ENCODE results near the gene OTOS.

OTOS gene

DNA sequence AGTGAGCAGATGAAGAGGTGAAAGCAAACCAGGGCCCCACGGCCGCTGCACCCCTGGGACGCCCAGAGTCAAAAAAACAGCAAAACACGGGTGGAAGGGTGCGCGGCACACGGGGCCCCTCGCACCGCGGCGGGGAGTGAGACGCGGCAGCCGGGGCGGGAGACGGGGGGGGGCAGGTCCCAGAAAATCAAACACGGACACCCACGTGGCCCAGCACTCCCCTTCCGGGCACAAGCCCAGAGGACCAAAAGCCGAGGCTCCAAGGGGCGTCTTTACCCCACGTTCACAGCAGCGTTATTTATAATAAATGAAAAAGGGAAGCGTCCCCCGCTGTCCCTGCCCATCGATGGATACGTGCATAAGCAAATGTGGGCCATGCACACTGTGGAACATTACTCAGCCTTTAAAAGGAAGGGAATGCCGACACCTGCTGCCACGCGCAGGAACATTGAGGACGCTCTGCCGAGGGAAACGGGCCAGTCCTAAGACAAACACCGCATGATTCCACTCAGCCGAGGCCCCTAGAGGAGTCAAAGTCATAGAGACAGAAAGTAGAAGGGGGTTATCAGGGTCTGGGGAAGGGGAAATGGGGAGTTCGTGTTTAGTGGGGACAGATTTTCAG, 3.7 kb downstream of the OTOS start:
- Histone ChIP-seq H3K27ac (ENCODE audit: low read depth, low read length) (no peak overlapping the region), H3K36me3 (ENCODE audit: control insufficient read depth, low read length) (peaks cover 19% of the 10 kb centered on the region), H3K4me1 (ENCODE audit: control insufficient read depth, low read length) (peaks cover 15% of the 10 kb centered on the region), H3F3A (ENCODE audit: control insufficient read depth, insufficient read depth) (no peaks in the 10 kb centered on the region), H3K4me3 (ENCODE audit: low read length) (peak overlapping the region; percentile 79), H3K9me3 (ENCODE audit: control insufficient read depth, insufficient read depth, low read length) (no peaks in the 10 kb centered on the region), H3K79me2 (ENCODE audit: control insufficient read depth, low read length) (peaks cover 29% of the 10 kb centered on the region), H3K4me2 (ENCODE audit: low read length) (peak overlapping the region; percentile 77), H4K20me1 (ENCODE audit: control insufficient read depth, insufficient read depth, low read depth, low read length) (no peaks in the 10 kb centered on the region), H3K9me2 (replicated peaks; ENCODE audit: control insufficient read depth, low read length) (no peaks in the 10 kb centered on the region), H3K27me3 (ENCODE audit: control insufficient read depth, low read length) (0 out of 2 replicates have a peak, but pooled peaks cover 2% of the 10 kb centered on the region)
- no peak for TF ChIP-seq EZH2phosphoT487 (IDR thresholded peaks at IDR 0.05; ENCODE audit: borderline replicate concordance, low read length)

DNA sequence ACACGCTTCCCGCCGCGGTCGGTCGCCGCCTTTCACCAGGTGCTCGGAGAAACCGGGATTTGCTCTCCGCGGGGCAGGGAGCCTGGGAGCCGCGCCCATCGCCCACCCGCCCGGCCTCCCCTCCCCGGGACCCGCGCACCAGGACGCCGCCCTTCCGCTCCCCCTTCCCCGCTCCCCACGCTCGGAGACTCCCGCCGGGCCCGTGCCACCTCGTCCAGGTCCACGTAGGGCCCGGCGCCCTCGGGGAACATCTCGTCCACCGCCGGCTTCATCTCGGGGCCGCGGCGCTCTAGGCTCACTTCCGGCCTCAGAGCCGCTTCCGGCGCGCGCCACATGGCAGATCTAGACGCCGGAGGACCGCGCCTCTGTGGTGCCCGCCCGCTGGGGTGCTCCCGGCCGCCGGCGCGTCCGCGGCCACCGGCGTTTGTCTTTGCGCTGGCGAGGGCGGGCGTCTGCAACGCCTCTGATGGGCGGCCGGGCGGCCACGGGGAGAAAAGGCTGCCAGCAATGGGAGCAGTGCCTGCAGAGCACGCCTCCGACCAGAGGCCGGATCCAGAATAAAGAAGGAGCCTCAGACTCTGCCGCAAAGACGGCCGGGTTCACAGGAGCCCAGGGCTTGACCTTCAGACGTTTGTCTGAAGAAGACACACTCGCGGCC, 4.3 kb downstream of the OTOS start, which contains the start of gene COPS9:
Gene COPS9 (minus strand): TSS at position 293 of the 658 bp plus-strand sequence. CDS start 21 bp downstream, at position 272.
- TF ChIP-seq, protein P1, sequence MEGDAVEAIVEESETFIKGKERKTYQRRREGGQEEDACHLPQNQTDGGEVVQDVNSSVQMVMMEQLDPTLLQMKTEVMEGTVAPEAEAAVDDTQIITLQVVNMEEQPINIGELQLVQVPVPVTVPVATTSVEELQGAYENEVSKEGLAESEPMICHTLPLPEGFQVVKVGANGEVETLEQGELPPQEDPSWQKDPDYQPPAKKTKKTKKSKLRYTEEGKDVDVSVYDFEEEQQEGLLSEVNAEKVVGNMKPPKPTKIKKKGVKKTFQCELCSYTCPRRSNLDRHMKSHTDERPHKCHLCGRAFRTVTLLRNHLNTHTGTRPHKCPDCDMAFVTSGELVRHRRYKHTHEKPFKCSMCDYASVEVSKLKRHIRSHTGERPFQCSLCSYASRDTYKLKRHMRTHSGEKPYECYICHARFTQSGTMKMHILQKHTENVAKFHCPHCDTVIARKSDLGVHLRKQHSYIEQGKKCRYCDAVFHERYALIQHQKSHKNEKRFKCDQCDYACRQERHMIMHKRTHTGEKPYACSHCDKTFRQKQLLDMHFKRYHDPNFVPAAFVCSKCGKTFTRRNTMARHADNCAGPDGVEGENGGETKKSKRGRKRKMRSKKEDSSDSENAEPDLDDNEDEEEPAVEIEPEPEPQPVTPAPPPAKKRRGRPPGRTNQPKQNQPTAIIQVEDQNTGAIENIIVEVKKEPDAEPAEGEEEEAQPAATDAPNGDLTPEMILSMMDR (IDR thresholded peaks at IDR 0.05; ENCODE audit: low read depth, low read length, poor library complexity, severe bottlenecking) = no peak
- no peak for TF ChIP-seq EZH2phosphoT487 (IDR thresholded peaks at IDR 0.05; ENCODE audit: borderline replicate concordance, low read length)
- Histone ChIP-seq H3K4me3 (ENCODE audit: low read length) (peak within 1 kb of the TSS; percentile 79), H3K4me2 (ENCODE audit: low read length) (peak within 1 kb of the TSS; percentile 77), H3F3A (ENCODE audit: control insufficient read depth, insufficient read depth) (no peaks in the 10 kb centered on the region), H3K9me2 (replicated peaks; ENCODE audit: control insufficient read depth, low read length) (no peaks in the 10 kb centered on the region), H3K27me3 (ENCODE audit: control insufficient read depth, low read length) (0 out of 2 replicates have a peak, but pooled peaks cover 2% of the 10 kb centered on the region), H3K9me3 (ENCODE audit: control insufficient read depth, insufficient read depth, low read length) (no peaks in the 10 kb centered on the region), H3K27ac (ENCODE audit: low read depth, low read length) (no peak within 1 kb of the TSS), H3K4me1 (ENCODE audit: control insufficient read depth, low read length) (peaks cover 15% of the 10 kb centered on the region), H3K79me2 (ENCODE audit: control insufficient read depth, low read length) (peaks cover 29% of the 10 kb centered on the region), H4K20me1 (ENCODE audit: control insufficient read depth, insufficient read depth, low read depth, low read length) (no peaks in the 10 kb centered on the region), H3K36me3 (ENCODE audit: control insufficient read depth, low read length) (peaks cover 25% of the 10 kb centered on the region)

DNA sequence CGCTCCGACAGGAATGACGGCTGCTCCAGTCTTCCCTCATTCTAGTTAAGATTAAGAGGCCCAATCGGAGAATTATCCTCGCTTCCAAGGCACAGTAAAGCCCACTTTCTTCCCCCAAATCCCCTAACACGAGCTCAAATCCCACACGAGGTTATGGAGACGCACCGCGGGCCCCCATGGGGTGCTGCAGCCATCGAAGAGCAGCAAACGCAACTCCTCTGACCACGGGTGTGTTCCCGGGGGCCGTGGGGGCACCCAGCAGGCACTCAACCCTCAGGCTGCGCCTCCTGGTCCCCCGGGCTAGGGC, 4.8 kb downstream of the OTOS start:
- Histone ChIP-seq H3K4me2 (ENCODE audit: low read length) (peak overlapping the region; percentile 77), H3K27me3 (ENCODE audit: control insufficient read depth, low read length) (0 out of 2 replicates have a peak, but pooled peaks cover 2% of the 10 kb centered on the region), H3K79me2 (ENCODE audit: control insufficient read depth, low read length) (peaks cover 29% of the 10 kb centered on the region), H3K4me1 (ENCODE audit: control insufficient read depth, low read length) (peaks cover 15% of the 10 kb centered on the region), H3K27ac (ENCODE audit: low read depth, low read length) (no peak overlapping the region), H3F3A (ENCODE audit: control insufficient read depth, insufficient read depth) (no peaks in the 10 kb centered on the region), H4K20me1 (ENCODE audit: control insufficient read depth, insufficient read depth, low read depth, low read length) (no peaks in the 10 kb centered on the region), H3K9me3 (ENCODE audit: control insufficient read depth, insufficient read depth, low read length) (no peaks in the 10 kb centered on the region), H3K36me3 (ENCODE audit: control insufficient read depth, low read length) (peaks cover 30% of the 10 kb centered on the region), H3K9me2 (replicated peaks; ENCODE audit: control insufficient read depth, low read length) (no peaks in the 10 kb centered on the region), H3K4me3 (ENCODE audit: low read length) (peak overlapping the region; percentile 79)
- no peak for TF ChIP-seq EZH2phosphoT487 (IDR thresholded peaks at IDR 0.05; ENCODE audit: borderline replicate concordance, low read length)
- TF ChIP-seq, protein P1 (IDR thresholded peaks at IDR 0.05; ENCODE audit: low read depth, low read length, poor library complexity, severe bottlenecking) = no peak

DNA sequence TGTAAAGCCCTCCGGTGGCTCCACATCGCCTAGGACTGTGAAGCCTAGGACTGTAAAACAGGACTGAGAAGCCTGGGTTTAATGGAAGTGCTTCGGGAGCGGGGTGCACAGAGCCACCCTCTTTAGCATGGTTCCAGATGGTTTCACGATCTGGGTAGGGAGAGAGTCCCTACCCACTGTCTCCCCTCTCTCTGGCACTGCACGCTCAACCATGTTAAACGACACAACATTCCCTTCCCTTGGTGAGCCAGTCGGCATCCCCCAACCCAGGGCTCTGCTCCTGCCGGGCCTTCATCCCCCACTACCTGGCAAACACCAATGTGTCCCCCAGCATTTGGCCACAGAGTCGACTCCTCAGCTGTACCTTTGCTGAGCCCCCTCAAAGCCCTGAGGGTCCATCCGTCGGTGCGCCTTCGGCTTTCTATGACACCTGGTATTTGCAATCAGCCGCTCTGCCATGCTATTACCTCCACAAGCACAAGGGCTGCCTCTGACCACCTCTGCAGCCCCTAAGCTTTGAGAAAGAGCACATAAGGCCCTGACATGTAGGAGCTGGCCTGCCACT, 5.4 kb downstream of the OTOS start:
- Histone ChIP-seq H3K27me3 (ENCODE audit: control insufficient read depth, low read length) (0 out of 2 replicates have a peak, but pooled peaks cover 2% of the 10 kb centered on the region), H3K79me2 (ENCODE audit: control insufficient read depth, low read length) (peaks cover 29% of the 10 kb centered on the region), H3K9me3 (ENCODE audit: control insufficient read depth, insufficient read depth, low read length) (no peaks in the 10 kb centered on the region), H3K9me2 (replicated peaks; ENCODE audit: control insufficient read depth, low read length) (no peaks in the 10 kb centered on the region), H3K36me3 (ENCODE audit: control insufficient read depth, low read length) (peaks cover 37% of the 10 kb centered on the region), H3K4me3 (ENCODE audit: low read length) (peak overlapping the region; percentile 79), H3K4me2 (ENCODE audit: low read length) (peak overlapping the region; percentile 77), H3K27ac (ENCODE audit: low read depth, low read length) (no peak overlapping the region), H4K20me1 (ENCODE audit: control insufficient read depth, insufficient read depth, low read depth, low read length) (no peaks in the 10 kb centered on the region), H3F3A (ENCODE audit: control insufficient read depth, insufficient read depth) (no peaks in the 10 kb centered on the region), H3K4me1 (ENCODE audit: control insufficient read depth, low read length) (peaks cover 15% of the 10 kb centered on the region)
- TF ChIP-seq EZH2phosphoT487 (IDR thresholded peaks at IDR 0.05; ENCODE audit: borderline replicate concordance, low read length) = no peak
- TF ChIP-seq, protein P1 (IDR thresholded peaks at IDR 0.05; ENCODE audit: low read depth, low read length, poor library complexity, severe bottlenecking) = no peak
